CD4-positive, alpha-beta T cell (primary cell): ENCODE data around the gene MMP21. TPM values are rescaled to one million over a fixed set of nuclear protein-coding genes. Genes with fewer than 3 reads are reported as not detected.

Experiments used
- ATAC-seq: fragments of 200-7000 bp; cut with Tn5 transposase; one replicate; pipeline ENCODE4 v1.10.0; 2022; ENCODE audit warnings: mild to moderate bottlenecking; ENCODE audit not compliant: poor library complexity
- CTCF ChIA-PET: fragments of 350-600 bp; sonication (Branson Sonifier 250); formaldehyde crosslinking; loops from one replicate; lab custom pipeline; 2021; ENCODE audit warnings: antibody characterized with exemption, inconsistent platforms; lab: Charles Lee
- POLR2A ChIA-PET: fragments of 350-600 bp; sonication (Branson Sonifier 250); formaldehyde crosslinking; loops from one replicate; lab custom pipeline; 2021; ENCODE audit warnings: antibody characterized with exemption, inconsistent platforms; lab: Charles Lee
- DNase-seq, 14 experiments: peaks; one replicate each; pipeline ENCODE4 v3.0.0-alpha.2; 2013 to 2020; ENCODE audit warnings: mixed read lengths in 2 of 14
- H3K27ac ChIP-seq, 2 donors: one replicate each; pipeline versions ENCODE4 v1.5.1 to v1.7.0; 2013; ENCODE audit warnings: low read length in 2 of 2, low read depth in 1 of 2, mild to moderate bottlenecking in 1 of 2
- H3K27me3 ChIP-seq, 2 experiments: 1 replicate in 1 of 2; 2 replicates in 1 of 2; pipeline versions ENCODE4 v1.6.1 to v1.7.0; 2013; ENCODE audit warnings: low read length in 2 of 2, control low read depth in 1 of 2, mild to moderate bottlenecking in 1 of 2, moderate library complexity in 1 of 2; ENCODE audit not compliant: insufficient read depth in 2 of 2, control insufficient read depth in 1 of 2
- H3K36me3 ChIP-seq: one replicate; pipeline ENCODE4 v1.6.1; 2013; ENCODE audit warnings: low read length, control low read depth; ENCODE audit not compliant: insufficient read depth
- H3K4me1 ChIP-seq: one replicate; pipeline ENCODE4 v1.6.1; 2013; ENCODE audit warnings: low read length, control low read depth; ENCODE audit not compliant: insufficient read depth
- H3K4me3 ChIP-seq: one replicate; pipeline ENCODE4 v1.5.1; 2013; ENCODE audit warnings: mild to moderate bottlenecking, low read length, moderate library complexity
- H3K9me3 ChIP-seq, 2 experiments: 1 replicate in 1 of 2; 2 replicates in 1 of 2; pipeline versions ENCODE4 v1.6.1 to v1.7.0; 2013; ENCODE audit warnings: low read length in 2 of 2, mild to moderate bottlenecking in 2 of 2, control low read depth in 1 of 2, moderate library complexity in 1 of 2; ENCODE audit not compliant: control insufficient read depth in 1 of 2, insufficient read depth in 1 of 2
- H3K27ac Mint-ChIP-seq: one replicate; pipeline ENCODE4 v1.8.0; 2020; ENCODE audit warnings: mixed read lengths
- H3K27me3 Mint-ChIP-seq: one replicate; pipeline ENCODE4 v1.8.0; 2021; ENCODE audit warnings: mixed read lengths
- H3K36me3 Mint-ChIP-seq: one replicate; pipeline ENCODE4 v1.8.0; 2021; ENCODE audit warnings: low read depth, mixed read lengths
- H3K4me1 Mint-ChIP-seq: one replicate; pipeline ENCODE4 v1.8.0; 2021; ENCODE audit warnings: low read depth, mixed read lengths
- H3K4me3 Mint-ChIP-seq: one replicate; pipeline ENCODE4 v1.8.0; 2020; ENCODE audit warnings: mild to moderate bottlenecking, mixed read lengths
- H3K9me3 Mint-ChIP-seq: one replicate; pipeline ENCODE4 v1.8.0; 2020; ENCODE audit warnings: mixed read lengths
- intact Hi-C, 2 experiments: fragments of 100-400 bp; cut with DNase I in 1 of 2; cut with micrococcal nuclease in 1 of 2; formaldehyde crosslinking; loops; one replicate each; pipeline versions ENCODE4 v1.15.1 to v1.9.0; 2023 to 2025; cut with DNase I, micrococcal nuclease
- total RNA-seq, 174 experiments: library from RNA in 2 of 174; stranded (reverse) in 2 of 174; gene quantifications; one replicate each; pipeline ENCODE4 v1.2.3 and lab custom pipeline; 2021 to 2026
- TF ChIP-seq, protein P1 (sequence below): fragments of 200-600 bp; IDR thresholded peaks from one replicate; pipeline ENCODE4 v1.8.0; 2022; ENCODE audit warnings: antibody characterized with exemption, mild to moderate bottlenecking

MMP21 gene
- total RNA-seq, 2 experiments from 2014 or later: 0.16 to 0.34 TPM

DNA sequence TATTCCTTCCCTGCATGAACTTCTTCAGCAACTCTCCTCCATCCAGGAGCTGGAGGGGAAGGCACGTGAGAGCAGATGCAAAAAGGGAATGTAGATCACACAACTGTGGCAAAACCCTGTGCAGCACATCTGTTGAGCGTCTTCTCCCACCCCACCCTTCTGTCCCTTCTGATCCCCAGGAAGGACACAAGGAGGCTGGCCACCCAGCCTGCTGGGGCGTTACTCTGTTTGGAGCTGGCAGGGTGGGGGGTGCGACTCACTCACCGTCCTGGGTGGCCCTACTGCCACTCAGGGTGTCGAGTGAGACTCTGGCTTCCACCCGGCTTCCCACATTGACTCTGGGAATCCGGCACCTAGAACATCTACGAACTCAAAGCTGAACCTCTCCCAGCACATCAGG, 10.2 kb upstream of the MMP21 start:
- Mint-ChIP-seq H3K4me1 (peaks cover 19% of the 10 kb centered on the region), H3K27me3 (no peaks in the 10 kb centered on the region), H3K4me3 (no peak overlapping the region), H3K36me3 (peaks cover 26% of the 10 kb centered on the region), H3K27ac (no peak overlapping the region), H3K9me3 (no peaks in the 10 kb centered on the region)
- ChIA-PET CTCF (no interaction called here), POLR2A (no interaction called here)
- intact Hi-C loops: no loop called here
- DNase-seq (no peak), ATAC-seq (no peak)
- Histone ChIP-seq H3K4me3 (no peak overlapping the region), H3K27me3 (no peaks in the 10 kb centered on the region), H3K9me3 (no peaks in the 10 kb centered on the region), H3K36me3 (no peaks in the 10 kb centered on the region), H3K4me1 (peaks cover 19% of the 10 kb centered on the region), H3K27ac (no peak overlapping the region)
- TF ChIP-seq, protein P1, sequence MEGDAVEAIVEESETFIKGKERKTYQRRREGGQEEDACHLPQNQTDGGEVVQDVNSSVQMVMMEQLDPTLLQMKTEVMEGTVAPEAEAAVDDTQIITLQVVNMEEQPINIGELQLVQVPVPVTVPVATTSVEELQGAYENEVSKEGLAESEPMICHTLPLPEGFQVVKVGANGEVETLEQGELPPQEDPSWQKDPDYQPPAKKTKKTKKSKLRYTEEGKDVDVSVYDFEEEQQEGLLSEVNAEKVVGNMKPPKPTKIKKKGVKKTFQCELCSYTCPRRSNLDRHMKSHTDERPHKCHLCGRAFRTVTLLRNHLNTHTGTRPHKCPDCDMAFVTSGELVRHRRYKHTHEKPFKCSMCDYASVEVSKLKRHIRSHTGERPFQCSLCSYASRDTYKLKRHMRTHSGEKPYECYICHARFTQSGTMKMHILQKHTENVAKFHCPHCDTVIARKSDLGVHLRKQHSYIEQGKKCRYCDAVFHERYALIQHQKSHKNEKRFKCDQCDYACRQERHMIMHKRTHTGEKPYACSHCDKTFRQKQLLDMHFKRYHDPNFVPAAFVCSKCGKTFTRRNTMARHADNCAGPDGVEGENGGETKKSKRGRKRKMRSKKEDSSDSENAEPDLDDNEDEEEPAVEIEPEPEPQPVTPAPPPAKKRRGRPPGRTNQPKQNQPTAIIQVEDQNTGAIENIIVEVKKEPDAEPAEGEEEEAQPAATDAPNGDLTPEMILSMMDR: no peak

DNA sequence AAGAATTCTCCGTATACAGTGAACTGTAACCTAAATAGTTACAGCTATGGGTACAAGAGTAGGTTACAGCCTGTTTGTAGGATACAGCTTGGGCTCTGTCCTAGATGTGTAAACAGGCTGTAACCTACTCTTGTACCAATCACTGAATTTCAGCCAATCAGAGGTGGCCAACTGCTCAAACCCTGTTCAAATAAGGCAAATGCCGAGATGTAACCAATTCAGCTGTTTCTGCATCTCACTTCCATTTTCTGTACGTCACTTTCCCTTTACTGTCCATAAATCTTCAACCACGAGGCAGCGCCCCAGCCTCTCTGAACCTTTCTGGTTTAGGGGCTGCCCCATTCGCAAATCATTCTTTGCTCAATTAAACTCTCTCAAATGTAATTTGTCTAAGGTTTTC, 8.3 kb upstream of the MMP21 start:
- peaks cover 19% of the 10 kb centered on the region for H3K4me1 ChIP-seq
- ATAC-seq (no peak), DNase-seq (no peak)
- Mint-ChIP-seq H3K4me1 (peaks cover 19% of the 10 kb centered on the region), H3K36me3 (peaks cover 13% of the 10 kb centered on the region), H3K4me3 (no peak overlapping the region), H3K27me3 (no peaks in the 10 kb centered on the region), H3K27ac (no peak overlapping the region), H3K9me3 (no peaks in the 10 kb centered on the region)
- H3K4me3 ChIP-seq: no peak overlapping the region
- intact Hi-C loops: no loop called here
- H3K27ac ChIP-seq: no peak overlapping the region
- H3K9me3 ChIP-seq: no peaks in the 10 kb centered on the region
- ChIA-PET CTCF (no interaction called here), POLR2A (interaction anchor here (0.7 kb wide), 1 partner anchor 10 kb away, joined by 3 read pairs; no protein-coding TSS in a partner anchor)
- TF ChIP-seq, protein P1: no peak
- no peaks in the 10 kb centered on the region for H3K27me3 ChIP-seq
- H3K36me3 ChIP-seq: no peaks in the 10 kb centered on the region

DNA sequence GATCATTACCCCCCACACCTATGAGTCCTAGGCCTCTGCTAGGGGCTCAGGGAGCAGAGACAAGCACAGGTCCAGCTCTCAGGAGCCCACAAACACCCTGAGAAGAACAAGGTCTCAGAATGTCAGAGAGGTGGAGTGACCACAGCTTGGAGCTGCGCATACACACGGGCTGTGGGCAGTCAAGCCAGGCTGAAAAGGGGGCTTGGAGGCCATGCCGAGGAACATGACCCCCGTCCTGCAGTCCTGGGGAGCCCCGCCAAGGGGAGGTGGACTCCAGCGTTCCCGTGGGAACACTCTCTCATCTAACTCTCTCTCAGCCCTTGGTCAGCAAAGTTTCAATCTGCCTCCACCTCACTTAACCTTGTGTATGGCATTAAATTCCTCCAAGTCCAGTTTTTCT, 7.8 kb upstream of the MMP21 start:
- POLR2A ChIA-PET: no interaction called here
- no peak overlapping the region for H3K4me3 Mint-ChIP-seq
- H3K36me3 Mint-ChIP-seq: peaks cover 13% of the 10 kb centered on the region
- no peaks in the 10 kb centered on the region for H3K27me3 ChIP-seq
- DNase-seq: no peak
- CTCF ChIA-PET: no interaction called here
- no peaks in the 10 kb centered on the region for H3K9me3 ChIP-seq
- intact Hi-C loops: no loop called here
- H3K4me1 Mint-ChIP-seq: peaks cover 15% of the 10 kb centered on the region
- TF ChIP-seq, protein P1: no peak
- no peak overlapping the region for H3K4me3 ChIP-seq
- no peaks in the 10 kb centered on the region for H3K36me3 ChIP-seq
- no peak for ATAC-seq
- H3K27ac ChIP-seq: no peak overlapping the region
- H3K27me3 Mint-ChIP-seq: no peaks in the 10 kb centered on the region
- no peak overlapping the region for H3K27ac Mint-ChIP-seq
- no peaks in the 10 kb centered on the region for H3K9me3 Mint-ChIP-seq
- peaks cover 13% of the 10 kb centered on the region for H3K4me1 ChIP-seq
